Suprapubic skin (tissue), 4 donors: ENCODE data around the gene BAHD1.

Experiments
- CTCF ChIP-seq, 2 donors: fragments of 200-600 bp in 1 of 2; fragments of 450-650 bp in 1 of 2; sonication (generic) in 1 of 2; IDR thresholded peaks; one replicate each; pipeline ENCODE4 v1.5.1; 2016 to 2019; ENCODE audit warnings: antibody characterized with exemption in 2 of 2, mild to moderate bottlenecking in 1 of 2, moderate library complexity in 1 of 2
- POLR2A ChIP-seq, 2 donors: fragments of 450-650 bp; IDR thresholded peaks; one replicate each; pipeline ENCODE4 v1.6.1; 2017; ENCODE audit warnings: antibody characterized with exemption in 2 of 2, mild to moderate bottlenecking in 2 of 2, moderate library complexity in 2 of 2
- POLR2AphosphoS5 ChIP-seq, 3 donors: sonication (generic); formaldehyde crosslinking; IDR thresholded peaks; one replicate each; pipeline ENCODE4 v1.6.1; 2017; ENCODE audit warnings: antibody characterized with exemption in 3 of 3

GRCh38 chr15:40448354-40448753 is 7.6 kb downstream of the BAHD1 start:
- no peak for TF ChIP-seq POLR2A (IDR thresholded peaks at IDR 0.05)
- no peak for TF ChIP-seq CTCF (IDR thresholded peaks at IDR 0.05)
- no peak for TF ChIP-seq POLR2AphosphoS5 (IDR thresholded peaks at IDR 0.05)
